NCI-H510A (cell line): ENCODE results near the gene TUB.

Experiments
- DNase-seq: peaks from one replicate; lab custom pipeline; 2025; lab: John Stamatoyannopoulos, UW

Gene TUB

GRCh38 chr11:8080674-8081590 lies at the start of gene TUB:
Gene TUB (plus strand): TSS chr11:8081211. CDS start chr11:8081511, 300 bp downstream.
- no peak for DNase-seq

GRCh38 chr11:8031248-8032115 lies 49.5 kb upstream of the TUB start:
- DNase-seq: no peak

- no peak for DNase-seq
Observed at GRCh38 chr11:8032122-8032521, 48.9 kb upstream of the TUB start.

GRCh38 chr11:8032576-8033304 lies 48.3 kb upstream of the TUB start:
- DNase-seq: no peak

GRCh38 chr11:8033305-8034105 lies 47.5 kb upstream of the TUB start:
- DNase-seq: no peak

GRCh38 chr11:8034106-8034585 lies 46.9 kb upstream of the TUB start:
- DNase-seq: no peak

- DNase-seq: no peak
Observed at GRCh38 chr11:8034604-8035190, 46.3 kb upstream of the TUB start.

DNA sequence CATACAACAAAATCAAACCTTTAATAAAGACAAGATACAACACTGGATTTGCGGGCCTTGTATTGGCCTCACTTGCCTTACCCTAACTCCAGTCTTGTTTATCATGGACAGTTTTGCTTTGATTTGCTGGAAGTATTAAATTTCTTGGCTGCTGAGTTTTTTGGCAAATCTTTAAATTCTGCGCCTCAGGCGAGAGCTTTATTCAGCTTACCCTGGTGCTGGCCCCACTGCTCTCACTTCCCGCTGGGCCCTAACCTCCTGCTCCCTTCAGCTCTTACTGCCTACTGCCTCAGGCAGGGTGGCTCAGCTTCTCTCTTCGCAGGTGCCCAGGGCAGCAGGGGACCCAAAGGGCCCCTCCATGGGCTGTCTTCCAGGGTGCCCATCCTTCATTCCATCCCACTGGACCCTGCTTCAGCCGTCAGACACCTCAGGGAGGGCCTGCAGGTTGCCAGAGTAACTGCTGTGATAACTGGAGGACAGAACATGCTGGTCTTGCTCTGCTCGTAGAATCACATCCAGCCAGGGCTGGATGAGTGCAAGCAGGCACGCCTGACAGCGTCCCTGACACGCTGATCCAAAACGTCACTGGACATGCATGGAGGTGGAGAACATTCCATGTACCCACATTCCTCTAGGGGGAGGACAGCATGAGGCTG lies 45.7 kb upstream of the TUB start:
- DNase-seq: no peak

- DNase-seq: no peak
Observed at GRCh38 chr11:8036002-8036802, 44.8 kb upstream of the TUB start.

DNA sequence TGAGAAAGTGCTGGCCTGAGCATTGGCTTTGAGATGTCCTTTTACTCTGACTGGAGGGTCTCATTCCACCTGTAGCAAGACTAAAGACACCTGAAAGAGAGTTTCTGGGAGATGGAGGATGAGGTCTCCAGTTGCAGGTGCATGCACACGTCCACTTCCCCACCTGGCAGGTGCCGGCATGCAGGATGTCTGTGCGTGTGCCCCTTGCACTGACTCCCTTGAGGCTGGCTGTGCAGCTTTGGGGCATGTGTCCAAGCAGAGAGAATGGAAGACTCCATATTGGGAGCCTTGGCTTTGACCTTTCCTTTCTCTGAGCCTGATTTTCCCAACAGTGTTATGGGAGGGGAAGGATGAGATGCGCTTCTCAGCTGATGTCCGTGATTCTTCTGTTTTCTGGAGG lies 44.0 kb upstream of the TUB start:
- DNase-seq: no peak

- no peak for DNase-seq
Observed at GRCh38 chr11:8038393-8038792, 42.6 kb upstream of the TUB start.

DNA sequence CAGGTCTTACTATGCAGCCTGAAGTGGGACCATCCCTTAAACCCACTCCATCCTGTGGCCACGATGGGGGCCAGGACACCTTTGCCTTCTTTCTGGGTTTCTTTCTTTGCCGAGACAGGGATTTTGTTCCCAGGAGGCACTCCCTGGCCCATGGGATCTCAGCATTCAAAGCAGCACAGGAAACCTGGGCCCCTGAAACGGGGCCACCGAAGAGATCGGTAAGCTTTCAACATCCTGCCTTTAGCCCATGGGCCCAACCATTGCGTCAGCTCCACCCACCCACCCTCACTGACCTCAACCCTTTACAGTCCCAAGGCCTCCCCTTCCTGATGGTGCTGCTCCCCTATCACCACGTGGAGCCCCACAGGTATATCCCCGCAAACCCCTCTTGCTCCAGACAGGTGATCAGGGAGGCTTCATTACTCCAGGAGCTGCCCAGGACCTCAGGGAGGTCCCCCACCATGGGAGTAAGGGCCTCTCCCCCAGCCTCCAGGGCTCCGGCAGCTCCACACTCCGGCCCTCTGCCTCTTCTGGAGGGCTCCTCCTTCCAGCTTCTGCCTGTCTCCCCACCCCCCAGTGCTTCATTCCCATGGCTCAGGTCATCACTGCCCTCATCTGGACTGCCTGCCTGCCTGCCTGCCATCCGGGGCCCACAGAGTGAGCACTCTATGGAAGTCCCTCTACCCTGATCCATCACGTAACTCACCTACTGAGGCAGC lies 42.0 kb upstream of the TUB start:
- DNase-seq: no peak

- no peak for DNase-seq
Observed at GRCh38 chr11:8039530-8040260, 41.3 kb upstream of the TUB start.

DNA sequence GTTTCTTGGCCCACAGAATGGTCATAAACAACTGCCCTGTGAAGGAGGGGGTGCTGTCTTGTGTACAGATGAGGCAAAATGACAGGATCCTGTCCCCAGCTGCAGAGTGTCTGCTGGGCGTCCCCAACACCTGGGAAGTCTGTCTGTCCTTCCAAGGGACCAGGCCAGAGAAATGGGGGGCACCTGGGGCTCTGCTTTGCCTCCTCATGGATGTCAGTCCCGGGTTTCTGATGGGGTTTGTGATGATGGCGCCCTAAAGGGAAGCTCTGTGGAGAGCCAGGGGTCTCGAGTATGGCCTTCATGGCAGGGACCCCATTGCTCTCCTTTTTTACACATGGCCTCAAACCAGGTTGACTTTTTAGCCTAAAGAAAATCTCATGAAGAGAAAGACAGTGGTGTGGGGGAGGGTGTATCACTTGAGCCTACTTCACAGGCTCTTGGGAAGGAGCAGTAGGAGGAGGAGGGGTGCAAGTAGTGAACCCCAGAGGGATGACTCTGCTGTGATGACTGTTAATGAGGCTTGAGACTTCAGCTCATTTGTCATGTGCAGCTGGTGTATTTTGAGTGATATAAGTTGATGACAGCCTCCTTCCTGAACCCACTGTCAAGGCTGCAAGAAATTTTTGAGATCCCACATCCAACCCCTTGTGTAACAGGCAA lies 40.6 kb upstream of the TUB start:
- no peak for DNase-seq

- no peak for DNase-seq
Observed at GRCh38 chr11:8040921-8041285, 40.1 kb upstream of the TUB start.

DNA sequence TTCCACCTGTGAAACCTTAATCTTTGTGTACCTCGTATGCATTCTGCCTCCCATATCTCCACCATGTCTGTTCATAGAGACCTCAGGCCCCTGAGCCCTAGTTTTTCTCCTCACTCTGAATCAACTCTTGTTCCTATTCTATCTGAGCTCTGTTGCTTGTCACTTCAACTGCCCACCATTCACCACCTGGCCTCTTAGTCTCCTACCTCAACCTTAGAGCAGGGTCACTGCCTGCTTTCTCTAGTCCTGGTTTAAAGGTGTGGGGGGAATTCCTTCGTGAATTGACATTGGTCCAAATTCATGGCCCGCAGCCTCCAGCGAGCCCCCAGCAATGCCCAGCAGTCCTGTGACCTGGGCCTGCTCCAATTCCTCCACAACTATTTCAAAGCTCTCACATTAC lies 39.4 kb upstream of the TUB start:
- DNase-seq: no peak

GRCh38 chr11:8043756-8044155 lies 37.3 kb upstream of the TUB start:
- no peak for DNase-seq

DNA sequence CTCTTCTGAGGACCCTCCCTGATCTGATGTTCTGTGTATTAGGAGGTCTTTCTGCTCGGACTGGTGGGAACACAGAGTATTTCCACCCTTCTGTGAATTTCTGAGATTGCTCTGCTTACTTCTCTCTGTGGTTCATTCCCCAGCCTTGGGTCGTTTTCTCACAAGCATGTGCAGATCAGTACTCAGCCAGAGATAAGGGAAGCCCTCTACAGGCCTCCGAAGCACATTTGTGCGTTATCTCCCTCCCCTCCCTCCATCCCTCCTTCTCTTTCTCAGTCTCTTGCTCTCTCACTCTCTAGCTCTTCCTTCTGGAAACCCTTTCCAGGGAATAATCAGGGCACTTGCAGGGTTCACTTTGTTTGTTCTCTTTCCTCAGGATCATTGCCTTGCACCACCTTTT lies 35.2 kb upstream of the TUB start:
- no peak for DNase-seq
